Measurements from ENCODE around the gene ADAMTSL1.

The ADAMTSL1 gene

DNA sequence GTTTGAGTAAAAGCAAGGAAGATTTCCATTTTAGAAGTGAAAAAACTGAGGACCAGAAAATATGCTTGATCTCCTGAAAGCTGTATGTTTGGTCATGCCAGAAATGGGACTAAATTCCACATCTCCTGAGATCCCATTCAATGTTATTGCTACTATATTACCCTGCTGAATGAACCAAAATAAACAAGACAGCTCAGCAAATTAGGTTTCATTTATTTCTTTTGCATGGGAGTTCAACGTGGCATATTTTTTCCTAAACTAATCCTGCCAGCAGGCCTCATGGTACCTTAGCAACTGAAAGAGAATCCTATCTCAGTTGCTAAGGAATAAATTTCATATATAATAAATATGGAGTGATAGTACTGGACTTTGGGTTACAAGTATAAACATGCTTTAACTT lies 101.7 kb downstream of the ADAMTSL1 start:
- Histone ChIP-seq H3K9me3 (ENCODE audit: control insufficient read depth, low read length) (no peaks in the 10 kb centered on the region), H3K4me3 (ENCODE audit: low read length) (no peak overlapping the region), H3K36me3 (ENCODE audit: control insufficient read depth, insufficient read depth, low read length) (no peaks in the 10 kb centered on the region), H3K9ac (ENCODE audit: low read length) (no peak overlapping the region), H3K27me3 (ENCODE audit: control insufficient read depth, insufficient read depth, low read length) (no peaks in the 10 kb centered on the region), H3K4me1 (ENCODE audit: control insufficient read depth, insufficient read depth, low read length) (no peaks in the 10 kb centered on the region)

DNA sequence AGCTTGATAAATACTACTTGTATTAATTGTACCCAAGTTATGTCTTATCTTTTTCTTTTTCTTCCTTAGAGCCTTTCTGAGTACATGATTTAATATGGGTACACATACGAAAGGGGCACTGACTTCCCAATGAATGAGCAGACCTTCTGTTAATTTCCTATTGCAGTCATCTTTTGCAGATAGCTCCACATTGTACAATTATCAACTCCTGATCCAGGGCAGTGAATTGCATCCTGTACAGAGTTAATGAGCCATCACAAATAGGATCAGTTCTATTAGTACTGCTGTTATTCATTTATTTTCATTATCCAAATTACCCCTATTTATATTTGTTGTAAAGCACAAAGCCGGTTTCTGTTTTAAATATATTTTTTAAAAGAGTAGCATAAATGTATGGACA lies 105.6 kb downstream of the ADAMTSL1 start:
- H3K9me3 ChIP-seq (ENCODE audit: control insufficient read depth, low read length): no peaks in the 10 kb centered on the region
- no peaks in the 10 kb centered on the region for H3K27me3 ChIP-seq (ENCODE audit: control insufficient read depth, insufficient read depth, low read length)
- H3K4me1 ChIP-seq (ENCODE audit: control insufficient read depth, insufficient read depth, low read length): no peaks in the 10 kb centered on the region
- no peak overlapping the region for H3K4me3 ChIP-seq (ENCODE audit: low read length)
- no peaks in the 10 kb centered on the region for H3K36me3 ChIP-seq (ENCODE audit: control insufficient read depth, insufficient read depth, low read length)
- H3K9ac ChIP-seq (ENCODE audit: low read length): no peak overlapping the region

DNA sequence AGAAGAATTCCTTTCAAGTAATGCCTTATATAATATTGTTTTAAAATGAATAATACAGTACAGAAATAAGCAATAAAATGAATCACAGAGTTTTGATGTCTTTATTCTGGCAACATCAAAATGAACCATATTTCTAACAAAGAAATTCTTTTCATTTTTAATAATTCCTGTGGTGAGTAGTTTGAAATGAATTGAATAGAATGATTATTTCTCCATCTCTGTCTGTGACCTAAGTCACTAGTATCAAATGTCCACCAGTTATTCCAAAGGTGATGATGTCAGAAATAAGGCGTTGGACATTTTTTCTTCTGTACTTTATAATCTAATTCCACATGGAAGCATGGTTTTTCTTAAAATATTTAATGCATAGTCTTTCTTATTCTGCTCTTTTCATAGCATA lies 106.2 kb downstream of the ADAMTSL1 start:
- H3K27me3 ChIP-seq (ENCODE audit: control insufficient read depth, insufficient read depth, low read length): no peaks in the 10 kb centered on the region
- no peak overlapping the region for H3K4me3 ChIP-seq (ENCODE audit: low read length)
- no peaks in the 10 kb centered on the region for H3K9me3 ChIP-seq (ENCODE audit: control insufficient read depth, low read length)
- no peak overlapping the region for H3K9ac ChIP-seq (ENCODE audit: low read length)
- H3K36me3 ChIP-seq (ENCODE audit: control insufficient read depth, insufficient read depth, low read length): no peaks in the 10 kb centered on the region
- no peaks in the 10 kb centered on the region for H3K4me1 ChIP-seq (ENCODE audit: control insufficient read depth, insufficient read depth, low read length)

DNA sequence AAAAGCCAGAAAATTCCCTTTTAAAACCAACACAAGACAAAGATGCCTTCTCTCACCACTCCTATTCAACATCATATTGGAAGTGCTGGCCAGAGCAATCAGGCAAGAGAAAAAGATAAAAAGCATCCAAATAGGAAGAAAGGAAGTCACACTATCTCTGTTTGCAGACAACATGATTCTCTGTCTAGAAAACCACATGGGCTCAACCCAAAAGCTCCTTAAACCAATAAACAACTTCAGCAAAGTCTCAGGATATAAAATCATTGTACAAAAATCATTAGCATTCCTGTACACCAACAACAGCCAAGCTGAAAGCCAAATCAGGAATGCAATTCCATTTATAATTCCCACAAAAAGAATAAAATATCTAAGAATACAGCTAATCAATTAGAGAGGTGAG lies 112.0 kb downstream of the ADAMTSL1 start:
- Histone ChIP-seq H3K4me3 (ENCODE audit: low read length) (no peak overlapping the region), H3K27me3 (ENCODE audit: control insufficient read depth, insufficient read depth, low read length) (no peaks in the 10 kb centered on the region), H3K36me3 (ENCODE audit: control insufficient read depth, insufficient read depth, low read length) (no peaks in the 10 kb centered on the region), H3K9ac (ENCODE audit: low read length) (no peak overlapping the region), H3K4me1 (ENCODE audit: control insufficient read depth, insufficient read depth, low read length) (no peaks in the 10 kb centered on the region), H3K9me3 (ENCODE audit: control insufficient read depth, low read length) (no peaks in the 10 kb centered on the region)

DNA sequence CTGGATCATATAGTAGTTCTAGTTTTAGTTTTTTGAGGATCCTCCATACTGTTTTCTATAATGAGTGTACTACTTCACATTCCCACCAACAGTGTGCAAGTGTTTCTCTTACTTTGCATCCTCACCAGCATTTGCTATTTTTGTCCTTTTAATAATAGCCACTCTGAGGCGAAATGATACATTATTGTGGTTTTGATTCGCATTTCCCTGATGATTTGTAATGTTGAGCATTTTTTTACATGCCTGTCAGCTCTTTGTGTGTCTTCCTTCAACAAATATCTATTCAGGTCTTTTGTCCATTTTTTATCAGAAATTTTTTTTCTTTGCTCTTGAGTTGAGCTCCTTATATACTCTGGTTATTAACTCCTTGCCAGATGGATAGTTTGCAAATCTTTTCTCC lies 114.0 kb downstream of the ADAMTSL1 start:
- Histone ChIP-seq H3K4me3 (ENCODE audit: low read length) (no peak overlapping the region), H3K9me3 (ENCODE audit: control insufficient read depth, low read length) (no peaks in the 10 kb centered on the region), H3K36me3 (ENCODE audit: control insufficient read depth, insufficient read depth, low read length) (no peaks in the 10 kb centered on the region), H3K27me3 (ENCODE audit: control insufficient read depth, insufficient read depth, low read length) (no peaks in the 10 kb centered on the region), H3K9ac (ENCODE audit: low read length) (no peak overlapping the region), H3K4me1 (ENCODE audit: control insufficient read depth, insufficient read depth, low read length) (no peaks in the 10 kb centered on the region)

DNA sequence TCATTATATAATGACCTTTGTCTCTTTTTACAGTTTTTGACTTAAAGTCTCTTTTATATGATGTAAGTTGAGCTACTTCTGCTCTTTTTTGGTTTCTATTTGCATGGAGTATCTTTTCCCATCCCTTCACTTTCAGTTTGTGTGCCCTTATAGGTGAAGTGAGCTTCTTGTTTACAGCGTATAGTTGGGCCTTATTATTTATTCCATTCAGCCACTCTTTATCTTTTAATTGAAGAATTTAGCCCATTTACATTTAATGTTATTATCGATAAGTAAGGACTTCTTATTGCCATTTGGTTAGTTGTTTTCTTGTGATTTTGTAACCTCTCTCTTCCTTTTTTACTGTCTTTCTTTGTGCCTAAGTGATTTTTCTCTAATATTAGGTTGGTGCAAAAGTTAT lies 117.3 kb downstream of the ADAMTSL1 start:
- no peaks in the 10 kb centered on the region for H3K27me3 ChIP-seq (ENCODE audit: control insufficient read depth, insufficient read depth, low read length)
- H3K36me3 ChIP-seq (ENCODE audit: control insufficient read depth, insufficient read depth, low read length): no peaks in the 10 kb centered on the region
- no peak overlapping the region for H3K9ac ChIP-seq (ENCODE audit: low read length)
- no peaks in the 10 kb centered on the region for H3K4me1 ChIP-seq (ENCODE audit: control insufficient read depth, insufficient read depth, low read length)
- H3K9me3 ChIP-seq (ENCODE audit: control insufficient read depth, low read length): no peaks in the 10 kb centered on the region
- no peak overlapping the region for H3K4me3 ChIP-seq (ENCODE audit: low read length)

DNA sequence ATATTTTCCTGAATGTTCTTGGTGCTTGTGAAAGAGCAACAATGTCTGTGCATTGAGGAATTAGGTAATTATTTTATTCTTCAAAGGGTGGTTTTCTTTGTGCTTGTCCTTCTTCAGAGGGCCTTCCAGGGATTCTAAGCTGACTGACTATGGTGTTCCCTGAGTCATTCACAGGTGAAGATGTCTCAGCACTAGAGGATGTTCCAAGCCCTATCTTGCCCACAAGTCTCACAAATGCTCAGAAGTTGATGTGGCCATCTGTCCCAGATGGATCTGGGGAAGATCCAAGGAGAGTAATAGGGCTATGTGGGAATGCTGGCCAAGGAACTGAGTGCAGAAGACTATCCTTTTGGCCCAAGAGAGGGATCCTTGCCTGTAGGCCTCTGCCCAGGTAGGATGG lies 120.9 kb downstream of the ADAMTSL1 start:
- Histone ChIP-seq H3K27me3 (ENCODE audit: control insufficient read depth, insufficient read depth, low read length) (no peaks in the 10 kb centered on the region), H3K9me3 (ENCODE audit: control insufficient read depth, low read length) (no peaks in the 10 kb centered on the region), H3K4me1 (ENCODE audit: control insufficient read depth, insufficient read depth, low read length) (no peaks in the 10 kb centered on the region), H3K36me3 (ENCODE audit: control insufficient read depth, insufficient read depth, low read length) (no peaks in the 10 kb centered on the region), H3K9ac (ENCODE audit: low read length) (no peak overlapping the region), H3K4me3 (ENCODE audit: low read length) (no peak overlapping the region)

DNA sequence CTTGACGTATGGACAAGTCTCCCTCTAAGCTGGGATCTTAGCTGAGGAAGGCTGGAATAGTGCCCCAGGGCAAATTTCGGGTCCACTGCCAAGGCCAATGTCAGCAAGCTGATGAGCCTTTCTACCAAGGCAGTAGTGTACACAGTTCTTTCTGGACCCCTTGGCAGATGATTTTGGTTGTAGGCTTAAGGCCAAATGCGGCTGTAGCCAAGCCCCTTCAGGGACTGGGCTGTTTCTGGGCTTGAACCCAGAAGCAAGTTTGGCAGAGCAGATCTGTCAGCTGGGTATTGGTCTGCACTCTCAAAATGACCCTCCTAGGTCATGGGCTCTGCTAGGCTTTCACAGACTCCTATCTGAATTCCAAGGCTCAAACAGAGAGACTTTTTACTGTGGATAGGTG lies 121.6 kb downstream of the ADAMTSL1 start:
- no peaks in the 10 kb centered on the region for H3K4me1 ChIP-seq (ENCODE audit: control insufficient read depth, insufficient read depth, low read length)
- no peaks in the 10 kb centered on the region for H3K9me3 ChIP-seq (ENCODE audit: control insufficient read depth, low read length)
- H3K27me3 ChIP-seq (ENCODE audit: control insufficient read depth, insufficient read depth, low read length): no peaks in the 10 kb centered on the region
- H3K4me3 ChIP-seq (ENCODE audit: low read length): no peak overlapping the region
- no peak overlapping the region for H3K9ac ChIP-seq (ENCODE audit: low read length)
- H3K36me3 ChIP-seq (ENCODE audit: control insufficient read depth, insufficient read depth, low read length): no peaks in the 10 kb centered on the region

DNA sequence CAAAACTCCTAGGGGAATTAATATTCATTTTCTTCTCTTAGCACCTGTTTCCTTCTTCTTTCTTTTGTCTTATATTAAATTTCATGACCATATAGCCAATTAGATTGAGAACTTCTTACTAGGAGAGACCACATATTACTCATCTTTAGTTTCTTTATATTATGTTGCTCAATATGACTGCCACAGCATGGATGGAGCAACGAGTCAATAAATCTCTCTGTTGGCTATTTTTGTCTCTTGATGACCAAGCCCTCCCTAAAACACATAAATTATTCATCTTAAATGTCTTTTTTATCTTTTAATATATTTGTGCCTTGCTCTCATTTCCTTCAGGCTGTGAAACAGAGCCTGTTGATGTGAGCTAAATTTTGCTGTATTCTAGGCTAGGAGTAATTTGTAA lies 123.0 kb downstream of the ADAMTSL1 start:
- no peaks in the 10 kb centered on the region for H3K9me3 ChIP-seq (ENCODE audit: control insufficient read depth, low read length)
- H3K9ac ChIP-seq (ENCODE audit: low read length): no peak overlapping the region
- H3K4me3 ChIP-seq (ENCODE audit: low read length): no peak overlapping the region
- H3K27me3 ChIP-seq (ENCODE audit: control insufficient read depth, insufficient read depth, low read length): no peaks in the 10 kb centered on the region
- H3K36me3 ChIP-seq (ENCODE audit: control insufficient read depth, insufficient read depth, low read length): no peaks in the 10 kb centered on the region
- H3K4me1 ChIP-seq (ENCODE audit: control insufficient read depth, insufficient read depth, low read length): no peaks in the 10 kb centered on the region

DNA sequence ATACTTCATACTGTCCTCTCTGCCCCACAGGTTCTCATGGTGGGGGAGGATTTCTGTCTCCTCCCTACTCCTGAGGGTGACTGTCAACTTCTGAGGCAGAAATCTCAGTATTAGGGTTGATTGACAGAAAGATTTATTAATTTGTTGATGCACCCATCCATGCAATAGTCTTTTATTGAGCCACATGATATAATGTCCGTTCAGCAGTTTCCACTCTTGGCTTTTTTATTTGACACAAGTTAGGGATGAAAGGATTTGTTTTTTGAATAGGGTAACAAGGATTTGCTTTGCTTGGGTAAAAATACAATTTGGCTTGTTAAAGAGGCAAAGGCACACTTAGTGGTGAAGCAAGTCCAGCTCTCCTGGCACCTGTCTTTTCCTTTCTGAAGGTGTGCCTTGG lies 125.0 kb downstream of the ADAMTSL1 start:
- H3K27me3 ChIP-seq (ENCODE audit: control insufficient read depth, insufficient read depth, low read length): no peaks in the 10 kb centered on the region
- H3K4me1 ChIP-seq (ENCODE audit: control insufficient read depth, insufficient read depth, low read length): no peaks in the 10 kb centered on the region
- H3K9me3 ChIP-seq (ENCODE audit: control insufficient read depth, low read length): no peaks in the 10 kb centered on the region
- no peak overlapping the region for H3K9ac ChIP-seq (ENCODE audit: low read length)
- H3K4me3 ChIP-seq (ENCODE audit: low read length): no peak overlapping the region
- no peaks in the 10 kb centered on the region for H3K36me3 ChIP-seq (ENCODE audit: control insufficient read depth, insufficient read depth, low read length)

DNA sequence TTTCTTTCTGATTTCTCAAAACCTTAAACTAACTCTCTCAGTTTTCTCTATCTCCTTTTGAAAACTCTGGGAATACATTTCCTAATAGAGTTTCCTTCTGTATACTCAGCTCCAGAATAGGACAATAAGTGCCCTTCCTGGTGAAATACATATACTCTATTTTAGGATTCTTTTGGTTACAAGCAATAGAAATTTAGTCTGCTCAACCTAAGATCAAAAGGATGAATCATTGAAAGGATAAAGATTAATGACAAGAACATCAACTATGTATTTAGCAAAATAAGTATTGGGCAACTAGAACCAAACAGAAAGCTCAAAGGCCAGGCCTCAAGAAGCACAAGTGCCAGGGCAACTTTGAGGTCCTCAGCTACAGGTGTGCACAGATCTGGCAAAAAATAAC lies 127.1 kb downstream of the ADAMTSL1 start:
- Histone ChIP-seq H3K9me3 (ENCODE audit: control insufficient read depth, low read length) (no peaks in the 10 kb centered on the region), H3K36me3 (ENCODE audit: control insufficient read depth, insufficient read depth, low read length) (no peaks in the 10 kb centered on the region), H3K4me3 (ENCODE audit: low read length) (no peak overlapping the region), H3K4me1 (ENCODE audit: control insufficient read depth, insufficient read depth, low read length) (peaks cover 5% of the 10 kb centered on the region), H3K27me3 (ENCODE audit: control insufficient read depth, insufficient read depth, low read length) (no peaks in the 10 kb centered on the region), H3K9ac (ENCODE audit: low read length) (no peak overlapping the region)

DNA sequence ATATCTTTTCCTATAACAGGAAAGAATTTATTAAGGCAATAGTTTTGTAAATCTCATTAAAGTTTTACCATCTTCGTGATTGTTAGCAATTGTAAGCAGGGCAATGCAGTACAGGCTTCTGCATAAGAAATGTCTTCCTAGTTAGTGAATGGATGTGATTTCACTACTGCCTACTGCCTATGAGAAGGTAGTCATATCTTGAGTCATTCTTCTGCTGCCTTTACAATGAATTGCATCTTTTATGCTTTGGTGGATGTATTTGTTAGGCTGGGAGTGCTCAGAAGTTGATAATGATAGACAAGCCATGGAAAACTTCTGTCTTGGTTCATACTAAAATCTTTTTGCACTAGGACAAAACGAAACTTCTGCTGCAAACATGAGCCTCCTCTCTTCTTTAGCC lies 128.0 kb downstream of the ADAMTSL1 start:
- Histone ChIP-seq H3K27me3 (ENCODE audit: control insufficient read depth, insufficient read depth, low read length) (no peaks in the 10 kb centered on the region), H3K9me3 (ENCODE audit: control insufficient read depth, low read length) (no peaks in the 10 kb centered on the region), H3K4me1 (ENCODE audit: control insufficient read depth, insufficient read depth, low read length) (peaks cover 5% of the 10 kb centered on the region), H3K9ac (ENCODE audit: low read length) (no peak overlapping the region), H3K36me3 (ENCODE audit: control insufficient read depth, insufficient read depth, low read length) (no peaks in the 10 kb centered on the region), H3K4me3 (ENCODE audit: low read length) (no peak overlapping the region)

All from mucosa of stomach (tissue), 1 donor.